Hepatocyte (in vitro differentiated cells): ENCODE measurements around the gene SLC25A38.

Source experiments
- CTCF ChIP-seq: fragments of 200-600 bp; sonication (generic); IDR thresholded peaks from 2 replicates; pipeline ENCODE4 v1.5.1; 2016; ENCODE audit warnings: antibody characterized with exemption, mild to moderate bottlenecking; ENCODE audit not compliant: poor library complexity
- EZH2 ChIP-seq: fragments of 200-600 bp; sonication (generic); IDR thresholded peaks from 2 replicates; pipeline ENCODE4 v1.6.1; 2016; ENCODE audit warnings: antibody characterized with exemption, mild to moderate bottlenecking, borderline replicate concordance
- EZH2phosphoT487 ChIP-seq: fragments of 200-600 bp; sonication (generic); IDR thresholded peaks from one replicate; pipeline ENCODE4 v1.6.1; 2018; ENCODE audit warnings: antibody characterized with exemption, mild to moderate bottlenecking, low read depth, moderate library complexity; ENCODE audit not compliant: unreplicated experiment, severe bottlenecking

DNA sequence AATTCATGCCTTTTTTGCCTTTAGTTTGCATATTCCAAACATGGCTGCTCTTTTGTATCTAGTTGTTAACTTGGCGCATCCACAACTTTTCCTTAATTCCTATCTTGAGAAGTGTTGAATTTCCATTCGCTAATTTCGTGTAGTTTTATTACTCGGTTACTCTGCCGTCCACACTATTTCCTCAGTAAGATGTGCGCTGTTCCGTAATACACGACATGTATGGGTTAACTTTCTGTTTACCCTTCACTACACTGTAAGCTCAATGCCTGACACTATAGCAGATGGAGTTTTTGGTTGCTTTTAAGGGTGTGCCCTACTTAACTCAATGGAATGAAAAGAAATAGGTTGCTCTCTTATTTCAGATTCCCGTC is 24.1 kb downstream of the SLC25A38 start:
- TF ChIP-seq CTCF, result no peak
- no peak for TF ChIP-seq EZH2
- no peak for TF ChIP-seq EZH2phosphoT487
